Measurements from ENCODE around the gene ATP11B. TPM values are rescaled to one million over a fixed set of nuclear protein-coding genes. Genes with fewer than 3 reads are reported as not detected.
A peak's percentile ranks its signal among the peaks of the same experiment; 100 is the strongest.

Gene ATP11B
- total and polyA plus RNA-seq, 9 of the 15 experiments (the other 6 are each of a cell fraction or from before 2014, with no cell fraction given), result 11.9 to 68.7 (median 41.8) TPM

GRCh38 chr3:182787302-182788036 is 5.8 kb upstream of the ATP11B start (continued):
- TF ChIP-seq HINFP (tag; conservative IDR thresholded peaks at IDR 0.05; ENCODE audit: low read depth) (no peak), MGA (IDR thresholded peaks at IDR 0.05) (no peak), BHLHE40 (IDR thresholded peaks at IDR 0.05; ENCODE audit: low read length) (no peak), ZNF134 (CRISPR knock-in tag; conservative IDR thresholded peaks at IDR 0.05) (no peak), TAL1 (IDR thresholded peaks at IDR 0.05) (peak; percentile 88), STAT5A (IDR thresholded peaks at IDR 0.05; ENCODE audit: borderline replicate concordance, low read length) (peak; percentile 71; the same call in 1 of the 2 replicates), HDGF (IDR thresholded peaks at IDR 0.05) (no peak), NR4A1 (CRISPR knock-in tag; IDR thresholded peaks at IDR 0.05) (no peak), NR4A1 (tag; IDR thresholded peaks at IDR 0.05) (no peak), PHF21A (IDR thresholded peaks at IDR 0.05; ENCODE audit: borderline replicate concordance, low read depth) (no peak), ZBTB7A (IDR thresholded peaks at IDR 0.05; ENCODE audit: borderline replicate concordance, control insufficient read depth, low read depth, low read length) (no peak), SNAPC5 (CRISPR knock-in tag; IDR thresholded peaks at IDR 0.05) (no peak)
